A549 (cell line): ENCODE measurements around the gene PTPRN2. TPM values are rescaled to one million over a fixed set of nuclear protein-coding genes. Genes with fewer than 3 reads are reported as not detected.

Experiments used
- ATAC-seq, 2 experiments: fragments of 200-7000 bp in 1 of 2; fragments of >200 bp in 1 of 2; cut with Nextera tagmentation in 1 of 2; cut with Tn5 transposase in 1 of 2; 3 replicates each; pipeline versions ENCODE4 v1.8.0 to v1.9.1; 2018 to 2020; ENCODE audit warnings: mild to moderate bottlenecking in 1 of 2, moderate library complexity in 1 of 2
- CTCF ChIA-PET: fragments of 300-600 bp; sonication (Branson Sonifier 250); formaldehyde crosslinking; extraction: SDS; loops from one replicate; lab custom pipeline; 2021; ENCODE audit warnings: antibody characterized with exemption, inconsistent platforms; lab: Yijun Ruan, JAX
- POLR2A ChIA-PET: fragments of 350-600 bp; formaldehyde crosslinking; extraction: SDS; loops from one replicate; lab custom pipeline; 2021; ENCODE audit warnings: antibody characterized with exemption, inconsistent platforms; lab: Yijun Ruan, JAX
- DNase-seq, 2 experiments: peaks; one replicate each; pipeline versions ENCODE4 v3.0.0 to v3.0.0-alpha.2; 2011 to 2016; ENCODE audit warnings: low read depth in 1 of 2, low spot score in 1 of 2
- FAIRE-seq: peaks from 2 replicates; lab custom pipeline; 2011; peaks lifted over from hg19 to GRCh38; lab: Jason Lieb, UNC
- H3K27ac ChIP-seq, 2 experiments: fragments of >200 bp; sonication (Bioruptor Twin); formaldehyde crosslinking; 3 replicates each; pipeline ENCODE4 v1.5.1; 2016 to 2017
- H3K4me1 ChIP-seq: fragments of >200 bp; sonication (Bioruptor Twin); formaldehyde crosslinking; 3 replicates; pipeline ENCODE4 v1.6.1; 2016
- H3K4me2 ChIP-seq: fragments of >200 bp; sonication (Bioruptor Twin); formaldehyde crosslinking; 3 replicates; pipeline ENCODE4 v1.6.1; 2016
- H3K4me3 ChIP-seq: fragments of >200 bp; sonication (Bioruptor Twin); formaldehyde crosslinking; 3 replicates; pipeline ENCODE4 v1.5.1; 2016
- H3K9me3 ChIP-seq: fragments of >200 bp; sonication (Bioruptor Twin); formaldehyde crosslinking; 3 replicates; pipeline ENCODE4 v1.6.1; 2016
- BHLHE40 ChIP-seq: IDR thresholded peaks from 2 replicates; pipeline ENCODE4 v1.6.1; 2012; ENCODE audit warnings: low read depth, low read length, inconsistent platforms
- CBX8 ChIP-seq: fragments of 200-600 bp; sonication (generic); IDR thresholded peaks from 2 replicates; pipeline ENCODE4 v1.6.1; 2016
- CHD2 ChIP-seq: fragments of 150-350 bp; IDR thresholded peaks from 2 replicates; pipeline ENCODE4 v1.6.1; 2014; ENCODE audit warnings: low read length; ENCODE audit not compliant: partially characterized antibody
- CTCF ChIP-seq: fragments of >200 bp; sonication (Bioruptor Twin); formaldehyde crosslinking; IDR thresholded peaks from 3 replicates; pipeline ENCODE4 v1.5.1; 2016
- ESRRA ChIP-seq: fragments of 150-350 bp; IDR thresholded peaks from 2 replicates; pipeline ENCODE4 v1.6.1; 2014; ENCODE audit warnings: mild to moderate bottlenecking, low read length, borderline replicate concordance
- FOXS1 ChIP-seq: fragments of 250-450 bp; sonication (Bioruptor Pico); IDR thresholded peaks from 2 replicates; pipeline ENCODE4 v1.5.0; 2020; ENCODE audit warnings: mild to moderate bottlenecking, moderate library complexity
- GATA3 ChIP-seq: IDR thresholded peaks from 2 replicates; pipeline ENCODE4 v1.6.1; 2012; ENCODE audit warnings: borderline replicate concordance
- HES2 ChIP-seq: fragments of >200 bp; sonication (Bioruptor Twin); formaldehyde crosslinking; IDR thresholded peaks from 2 replicates; pipeline ENCODE4 v1.6.1; 2016
- HMGXB4 ChIP-seq: fragments of 250-450 bp; sonication (Bioruptor Pico); IDR thresholded peaks from 2 replicates; pipeline ENCODE4 v1.5.0; 2021; ENCODE audit warnings: mild to moderate bottlenecking, moderate library complexity, borderline replicate concordance
- HOXA7 ChIP-seq: fragments of 250-450 bp; sonication (Bioruptor Pico); IDR thresholded peaks from 2 replicates; pipeline ENCODE4 v1.5.0; 2020; ENCODE audit warnings: mild to moderate bottlenecking, moderate library complexity
- HOXB13 ChIP-seq: fragments of 250-450 bp; sonication (Bioruptor Pico); IDR thresholded peaks from 2 replicates; pipeline ENCODE4 v1.5.0; 2020; ENCODE audit warnings: low read depth, mild to moderate bottlenecking, moderate library complexity
- HOXB5 ChIP-seq: fragments of 250-450 bp; sonication (Bioruptor Pico); IDR thresholded peaks from 2 replicates; pipeline ENCODE4 v1.5.0; 2020; ENCODE audit warnings: mild to moderate bottlenecking, moderate library complexity
- JUN ChIP-seq, 2 experiments: fragments of >200 bp; sonication (Bioruptor Twin); formaldehyde crosslinking; IDR thresholded peaks; 2 replicates in 1 of 2; 3 replicates in 1 of 2; pipeline ENCODE4 v1.6.1; 2016 to 2017
- JUNB ChIP-seq: fragments of >200 bp; sonication (Bioruptor Twin); formaldehyde crosslinking; IDR thresholded peaks from 2 replicates; pipeline ENCODE4 v1.6.1; 2016
- MYC ChIP-seq: IDR thresholded peaks from 2 replicates; pipeline ENCODE4 v1.6.1; 2012; ENCODE audit warnings: mild to moderate bottlenecking, inconsistent platforms, low read length, improper control_type of control experiment, borderline replicate concordance
- NR3C1 ChIP-seq: fragments of >200 bp; sonication (Bioruptor Twin); formaldehyde crosslinking; IDR thresholded peaks from 3 replicates; pipeline ENCODE4 v1.6.1; 2017
- PHF8 ChIP-seq: fragments of 200-600 bp; sonication (generic); IDR thresholded peaks from 2 replicates; pipeline ENCODE4 v1.6.1; 2016; ENCODE audit warnings: low read depth, mild to moderate bottlenecking, antibody characterized with exemption, moderate library complexity, borderline replicate concordance
- POLR2A ChIP-seq: IDR thresholded peaks from 2 replicates; pipeline ENCODE4 v1.6.1; 2012; ENCODE audit warnings: mild to moderate bottlenecking, low read length
- RFX5 ChIP-seq: fragments of 450-650 bp; IDR thresholded peaks from 2 replicates; pipeline ENCODE4 v1.7.1; 2014; ENCODE audit warnings: antibody characterized with exemption, mild to moderate bottlenecking, moderate library complexity
- RNF2 ChIP-seq: fragments of 200-600 bp; sonication (generic); IDR thresholded peaks from 2 replicates; pipeline ENCODE4 v1.6.1; 2016; ENCODE audit warnings: low read depth, mild to moderate bottlenecking, antibody characterized with exemption, moderate library complexity, borderline replicate concordance
- TFCP2L1 ChIP-seq: fragments of 250-450 bp; sonication (Bioruptor Pico); IDR thresholded peaks from 2 replicates; pipeline ENCODE4 v1.5.0; 2021; ENCODE audit warnings: mild to moderate bottlenecking
- ZC3H11A ChIP-seq: fragments of 450-650 bp; IDR thresholded peaks from 2 replicates; pipeline ENCODE4 v1.6.1; 2014; ENCODE audit warnings: antibody characterized with exemption, mild to moderate bottlenecking
- ZFP36 ChIP-seq: fragments of 450-650 bp; IDR thresholded peaks from 2 replicates; pipeline ENCODE4 v1.6.1; 2014; ENCODE audit warnings: borderline replicate concordance; ENCODE audit not compliant: partially characterized antibody
- ZNF302 ChIP-seq: fragments of 250-450 bp; sonication (Bioruptor Pico); IDR thresholded peaks from 2 replicates; pipeline ENCODE4 v1.9.0; 2021; ENCODE audit warnings: inconsistent platforms, mild to moderate bottlenecking, moderate library complexity
- ZSCAN20 ChIP-seq: fragments of 250-450 bp; sonication (Bioruptor Pico); IDR thresholded peaks from 2 replicates; pipeline ENCODE4 v1.8.0; 2022; ENCODE audit warnings: mild to moderate bottlenecking, moderate library complexity
- WGBS: methylation state at CpG from one replicate; pipeline ENCODE4 v1.1.6; 2017; ENCODE audit errors: missing lambda C conversion rate; 5-methylcytosine and 5-hydroxymethylcytosine counted together
- polyA plus RNA-seq, 4 experiments: library from polyadenylated mRNA; depleted of rRNA in 3 of 4; stranded (reverse); fragments of >200 nt; fragmentation: RNase III in 1 of 4; extraction: RNeasy Plus Mini Kit Qiagen cat#74134 plus additional on column Dnase treatment in 1 of 4; gene quantifications; 2 replicates in 3 of 4; 3 replicates in 1 of 4; pipeline ENCODE4 v1.2.3, GENCODE V29; 2011 to 2017
- TF ChIP-seq, protein P1 (sequence below): fragments of 250-450 bp; sonication (Bioruptor Pico); IDR thresholded peaks from 2 replicates; pipeline ENCODE4 v1.5.0; 2020; ENCODE audit warnings: low read depth, mild to moderate bottlenecking, moderate library complexity

The PTPRN2 gene
- polyA plus RNA-seq, 2 of the 4 experiments (the other 2 are of a cell fraction), result 0.41 to 1.2 TPM

GRCh38 chr7:157687845-157688532 is 899.6 kb downstream of the PTPRN2 start:
- no peak overlapping the region for H3K4me3 ChIP-seq
- CTCF ChIA-PET, result no interaction called here
- TF ChIP-seq ZFP36 (no peak), ZC3H11A (no peak), HOXA7 (no peak), TFCP2L1 (CRISPR knock-in tag) (no peak), FOXS1 (CRISPR knock-in tag) (no peak), JUN (IDR thresholded peaks at IDR 0.05) (no peak), HOXB5 (CRISPR knock-in tag) (no peak), CTCF (no peak), ESRRA (no peak), POLR2A (no peak), RNF2 (no peak), RFX5 (no peak), MYC (no peak)
- ATAC-seq (no peak), DNase-seq (no peak), FAIRE-seq (no peak)
- no peak overlapping the region for H3K4me2 ChIP-seq
- WGBS, result 38% methylated on average over 9 of the region's 9 CpGs
- no peak overlapping the region for H3K27ac ChIP-seq
- POLR2A ChIA-PET, result no interaction called here
- no peaks in the 10 kb centered on the region for H3K9me3 ChIP-seq
- H3K4me1 ChIP-seq, result no peaks in the 10 kb centered on the region

- no peak for DNase-seq
- ATAC-seq, result no peak
- Histone ChIP-seq H3K4me2 (no peak overlapping the region), H3K4me3 (no peak overlapping the region), H3K4me1 (no peaks in the 10 kb centered on the region), H3K27ac (no peak overlapping the region), H3K9me3 (no peaks in the 10 kb centered on the region)
- WGBS, result 15% methylated on average over 5 of the region's 5 CpGs
- CTCF ChIA-PET, result no interaction called here
- FAIRE-seq, result no peak
- POLR2A ChIA-PET, result no interaction called here
- TF ChIP-seq BHLHE40, result no peak
- TF ChIP-seq HOXA7, result no peak
- no peak for TF ChIP-seq PHF8
- TF ChIP-seq TFCP2L1 (CRISPR knock-in tag), result no peak
- TF ChIP-seq JUNB, result no peak
- no peak for TF ChIP-seq CBX8
- TF ChIP-seq HOXB13 (CRISPR knock-in tag), result no peak
- TF ChIP-seq ZNF302, result no peak
- no peak for TF ChIP-seq ZSCAN20 (CRISPR knock-in tag)
- TF ChIP-seq, protein P1, sequence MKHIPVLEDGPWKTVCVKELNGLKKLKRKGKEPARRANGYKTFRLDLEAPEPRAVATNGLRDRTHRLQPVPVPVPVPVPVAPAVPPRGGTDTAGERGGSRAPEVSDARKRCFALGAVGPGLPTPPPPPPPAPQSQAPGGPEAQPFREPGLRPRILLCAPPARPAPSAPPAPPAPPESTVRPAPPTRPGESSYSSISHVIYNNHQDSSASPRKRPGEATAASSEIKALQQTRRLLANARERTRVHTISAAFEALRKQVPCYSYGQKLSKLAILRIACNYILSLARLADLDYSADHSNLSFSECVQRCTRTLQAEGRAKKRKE, result no peak
- no peak for TF ChIP-seq HES2
- no peak for TF ChIP-seq NR3C1
- TF ChIP-seq CHD2, result no peak
- no peak for TF ChIP-seq GATA3
- TF ChIP-seq HMGXB4 (CRISPR knock-in tag), result no peak
- no peak for TF ChIP-seq POLR2A
Measured at GRCh38 chr7:157687158-157687557, 900.5 kb downstream of the PTPRN2 start.
